B cell (primary cell): ENCODE data around the gene CD274.

Source experiments
- EZH2 ChIP-seq: IDR thresholded peaks from 2 replicates; pipeline ENCODE4 v1.6.1; 2012; ENCODE audit warnings: borderline replicate concordance, low read depth, mild to moderate bottlenecking, moderate library complexity, low read length; ENCODE audit not compliant: insufficient read depth, poor library complexity, severe bottlenecking
- TF ChIP-seq, protein P1 (sequence below): fragments of 200-600 bp; IDR thresholded peaks from one replicate; pipeline ENCODE4 v1.8.0; 2022; ENCODE audit warnings: antibody characterized with exemption, mild to moderate bottlenecking

DNA sequence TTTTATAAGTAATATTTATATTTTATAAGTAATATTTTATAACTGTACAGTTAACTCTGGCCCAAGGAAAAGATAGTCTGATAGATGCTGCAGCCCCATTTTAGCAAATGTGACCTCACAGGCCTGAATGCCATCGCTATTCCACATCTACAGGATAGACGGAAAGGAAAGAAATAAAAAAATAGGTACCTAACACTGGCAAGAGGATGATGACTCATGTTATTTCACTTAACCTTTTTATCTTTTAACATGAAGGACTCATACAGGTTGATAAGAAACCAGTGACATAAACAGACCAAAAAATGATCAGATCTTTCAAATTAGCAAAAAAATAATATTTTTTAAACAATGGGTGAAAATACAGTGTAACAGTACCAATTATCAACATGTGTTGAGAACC is 2.7 kb downstream of the CD274 start:
- TF ChIP-seq, protein P1, sequence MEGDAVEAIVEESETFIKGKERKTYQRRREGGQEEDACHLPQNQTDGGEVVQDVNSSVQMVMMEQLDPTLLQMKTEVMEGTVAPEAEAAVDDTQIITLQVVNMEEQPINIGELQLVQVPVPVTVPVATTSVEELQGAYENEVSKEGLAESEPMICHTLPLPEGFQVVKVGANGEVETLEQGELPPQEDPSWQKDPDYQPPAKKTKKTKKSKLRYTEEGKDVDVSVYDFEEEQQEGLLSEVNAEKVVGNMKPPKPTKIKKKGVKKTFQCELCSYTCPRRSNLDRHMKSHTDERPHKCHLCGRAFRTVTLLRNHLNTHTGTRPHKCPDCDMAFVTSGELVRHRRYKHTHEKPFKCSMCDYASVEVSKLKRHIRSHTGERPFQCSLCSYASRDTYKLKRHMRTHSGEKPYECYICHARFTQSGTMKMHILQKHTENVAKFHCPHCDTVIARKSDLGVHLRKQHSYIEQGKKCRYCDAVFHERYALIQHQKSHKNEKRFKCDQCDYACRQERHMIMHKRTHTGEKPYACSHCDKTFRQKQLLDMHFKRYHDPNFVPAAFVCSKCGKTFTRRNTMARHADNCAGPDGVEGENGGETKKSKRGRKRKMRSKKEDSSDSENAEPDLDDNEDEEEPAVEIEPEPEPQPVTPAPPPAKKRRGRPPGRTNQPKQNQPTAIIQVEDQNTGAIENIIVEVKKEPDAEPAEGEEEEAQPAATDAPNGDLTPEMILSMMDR: no peak
- TF ChIP-seq EZH2: no peak
